ENCODE data around the gene CLEC17A.

Gene CLEC17A

DNA sequence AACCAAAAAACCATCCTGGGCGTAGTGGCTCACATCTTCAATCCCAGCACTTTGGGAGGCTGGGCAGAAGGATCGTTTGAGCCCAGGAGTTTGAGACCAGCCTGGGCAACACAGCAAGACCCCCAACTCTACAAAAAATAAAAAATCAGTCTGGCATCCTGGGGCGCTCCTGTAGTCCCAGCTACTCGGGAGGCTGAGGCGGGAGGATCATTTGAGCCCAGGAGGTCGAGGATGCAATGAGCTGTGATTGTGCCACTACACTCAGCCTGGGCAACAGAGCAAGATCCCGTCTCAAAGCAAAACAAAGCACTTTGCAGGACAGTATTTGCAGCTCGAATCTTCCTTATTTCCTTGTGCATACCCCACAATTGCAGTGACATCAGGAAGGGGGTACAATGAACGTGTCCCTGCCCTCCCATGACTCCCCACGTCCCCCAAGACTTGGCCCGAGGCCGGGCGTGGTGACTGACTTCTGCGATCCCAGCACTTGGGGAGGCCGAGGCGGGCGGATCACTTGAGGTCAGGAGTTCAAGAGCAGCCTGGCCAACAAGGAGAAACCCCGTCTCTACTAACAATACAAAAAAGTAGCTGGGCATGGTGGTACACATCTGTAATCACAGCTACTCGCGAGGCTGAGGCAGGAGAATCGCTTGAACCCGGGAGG, 11.9 kb upstream of the CLEC17A start:
- POLR2A ChIA-PET = interaction anchor here (0.7 kb wide), 1 partner anchor 372 kb away, joined by 3 read pairs; no protein-coding TSS in a partner anchor
- no peak for DNase-seq
- CTCF ChIA-PET = interaction anchor here (1.0 to 12.4 kb wide), 8 partner anchors 11 to 215 kb away, joined by 3 to 290 read pairs (median 6); partner anchors contain the start of gene ZNF333
- WGBS (ENCODE audit: insufficient coverage) = 57% methylated on average over 18 of the region's 22 CpGs
- Histone ChIP-seq H3K27me3 (replicated peaks in 2 of 5; ENCODE audit: control insufficient read depth in 4 of 5, insufficient read depth in 5 of 5, low read length in 4 of 5) (no peaks in the 10 kb centered on the region), H3K9me3 (ENCODE audit: control extremely low read depth in 1 of 5, control insufficient read depth in 4 of 5, insufficient read depth in 2 of 5, low read depth in 1 of 5, low read length in 4 of 5) (no peaks in the 10 kb centered on the region), H3K36me3 (ENCODE audit: control insufficient read depth in 4 of 4, insufficient read depth in 4 of 4, low read length in 3 of 4) (peaks cover 0 to 19% (median 11%) of the 10 kb centered on the region in 4 experiments), H3K4me1 (ENCODE audit: control extremely low read depth in 1 of 4, control insufficient read depth in 4 of 4, insufficient read depth in 4 of 4, low read length in 3 of 4) (peaks cover 2 to 27% (median 19%) of the 10 kb centered on the region in 4 experiments), H3K4me3 (ENCODE audit: control insufficient read depth in 1 of 7, extremely low read depth in 1 of 7, insufficient read depth in 4 of 7, low read depth in 2 of 7, low read length in 6 of 7) (peak overlapping the region; percentile 78 to 99 (median 95)), H3K27ac (ENCODE audit: insufficient read depth in 1 of 2, low read depth in 1 of 2, low read length in 2 of 2, poor library complexity in 1 of 2, severe bottlenecking in 2 of 2) (peak overlapping the region in 1 of 2 experiments; percentile 84)

DNA sequence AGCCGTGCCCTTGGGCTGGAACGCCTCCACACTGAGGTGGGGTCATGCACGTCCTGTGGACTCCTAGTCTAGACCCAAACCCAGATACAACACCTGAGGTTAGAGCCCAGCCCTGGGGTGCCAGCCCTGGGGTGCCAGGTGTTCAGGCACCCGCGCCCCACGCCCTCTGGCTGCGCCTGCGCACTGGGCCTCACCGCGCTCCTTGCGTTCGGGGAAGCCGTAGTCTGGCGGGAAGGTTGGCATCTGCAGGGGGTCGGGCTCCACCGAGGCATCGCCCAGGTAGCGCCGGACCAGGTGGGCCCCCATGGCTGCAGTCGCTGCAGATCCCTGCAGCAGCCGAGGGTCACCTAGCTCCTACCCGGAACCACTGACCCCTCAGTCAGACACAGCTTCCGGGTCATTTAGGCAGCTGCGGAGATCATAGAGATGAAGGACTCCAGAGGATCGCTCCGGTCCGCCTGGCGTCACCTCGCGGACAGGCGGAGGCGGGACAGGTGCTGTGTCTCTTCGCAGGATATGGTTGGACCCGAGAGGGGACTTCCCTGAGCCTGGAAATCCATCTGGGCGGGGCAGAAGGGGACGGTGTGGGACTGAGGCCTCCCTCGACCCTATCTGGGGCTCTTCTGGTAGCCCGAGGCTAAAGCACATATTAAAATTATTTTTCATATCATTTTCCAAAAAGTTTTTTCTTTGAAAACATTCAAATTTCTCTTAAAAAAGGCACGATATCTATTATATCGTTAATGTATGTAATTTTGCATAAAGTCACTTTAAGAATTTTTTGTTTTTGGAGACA, 11.0 kb upstream of the CLEC17A start, which contains the start of gene NDUFB7:
NDUFB7 (minus strand) TSS at position 372 of the 796 bp plus-strand sequence; CDS start at position 306, 66 bp downstream.
- Histone ChIP-seq H3K4me3 (ENCODE audit: control insufficient read depth in 1 of 7, extremely low read depth in 1 of 7, insufficient read depth in 4 of 7, low read depth in 2 of 7, low read length in 6 of 7) (peak within 1 kb of the TSS; percentile 78 to 99 (median 95)), H3K27ac (ENCODE audit: insufficient read depth in 1 of 2, low read depth in 1 of 2, low read length in 2 of 2, poor library complexity in 1 of 2, severe bottlenecking in 2 of 2) (peak within 1 kb of the TSS; percentile 62 to 84), H3K4me1 (ENCODE audit: control extremely low read depth in 1 of 4, control insufficient read depth in 4 of 4, insufficient read depth in 4 of 4, low read length in 3 of 4) (peaks cover 2 to 23% (median 18%) of the 10 kb centered on the region in 4 experiments), H3K27me3 (replicated peaks in 2 of 5; ENCODE audit: control insufficient read depth in 4 of 5, insufficient read depth in 5 of 5, low read length in 4 of 5) (no peaks in the 10 kb centered on the region), H3K36me3 (ENCODE audit: control insufficient read depth in 4 of 4, insufficient read depth in 4 of 4, low read length in 3 of 4) (peaks cover 0 to 14% (median 7%) of the 10 kb centered on the region in 4 experiments), H3K9me3 (ENCODE audit: control extremely low read depth in 1 of 5, control insufficient read depth in 4 of 5, insufficient read depth in 2 of 5, low read depth in 1 of 5, low read length in 4 of 5) (no peaks in the 10 kb centered on the region)
- under 1% methylated on average over 33 of the region's 40 CpGs for WGBS (ENCODE audit: insufficient coverage)
- POLR2A ChIA-PET = interaction anchor here (0.6 to 2.0 kb wide), 3 partner anchors 43 to 115 kb away, joined by 3 to 10 read pairs (median 4); no protein-coding TSS in a partner anchor
- CTCF ChIA-PET = interaction anchor here (1.0 to 12.4 kb wide), 10 partner anchors 10 to 214 kb away, joined by 3 to 290 read pairs (median 6); partner anchors contain the start of gene ZNF333
- peak; percentile 89 to 94 (median 89) for DNase-seq

DNA sequence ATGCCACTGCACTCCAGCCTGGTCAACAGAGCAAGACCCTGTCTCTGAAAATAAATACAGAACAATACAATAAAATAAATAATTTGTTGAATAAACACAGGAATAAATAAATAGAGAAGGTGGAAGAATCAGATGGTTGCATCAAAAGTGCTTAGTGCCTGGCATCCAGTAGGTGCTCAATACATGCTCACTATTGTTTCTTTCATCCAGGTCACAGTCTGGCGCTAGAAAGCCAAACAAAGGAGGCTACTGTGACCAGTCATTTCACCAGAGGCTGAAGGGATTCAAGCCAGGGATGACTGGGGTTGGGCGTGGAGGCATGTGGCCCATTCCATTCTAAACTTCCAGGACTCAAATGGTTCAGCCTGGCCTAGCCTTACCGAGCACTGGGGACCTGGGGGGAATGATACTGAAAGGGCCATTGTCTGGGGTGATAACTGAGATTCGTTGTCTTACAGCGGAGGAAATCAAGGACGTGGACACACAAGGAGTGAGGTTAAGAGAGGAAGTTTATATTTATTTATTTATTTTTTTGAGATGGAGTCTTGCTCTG, 7.4 kb upstream of the CLEC17A start:
- WGBS (ENCODE audit: insufficient coverage) = 97% methylated on average over 4 of the region's 6 CpGs
- H3K4me1 ChIP-seq (ENCODE audit: control extremely low read depth in 1 of 4, control insufficient read depth in 4 of 4, insufficient read depth in 4 of 4, low read length in 3 of 4) = peaks cover 2 to 24% (median 19%) of the 10 kb centered on the region in 4 experiments
- H3K9me3 ChIP-seq (ENCODE audit: control extremely low read depth in 1 of 5, control insufficient read depth in 4 of 5, insufficient read depth in 2 of 5, low read depth in 1 of 5, low read length in 4 of 5) = no peaks in the 10 kb centered on the region
- no peak for DNase-seq
- H3K27ac ChIP-seq (ENCODE audit: insufficient read depth in 1 of 2, low read depth in 1 of 2, low read length in 2 of 2, poor library complexity in 1 of 2, severe bottlenecking in 2 of 2) = no peak overlapping the region
- no peak overlapping the region for H3K4me3 ChIP-seq (ENCODE audit: control insufficient read depth in 1 of 7, extremely low read depth in 1 of 7, insufficient read depth in 4 of 7, low read depth in 2 of 7, low read length in 6 of 7)
- ChIA-PET POLR2A (no interaction called here), CTCF (interaction anchor here (1.2 to 12.4 kb wide), 3 partner anchors 42 to 111 kb away, joined by 4 to 290 read pairs (median 8); partner anchors contain the start of gene ZNF333)
- no peaks in the 10 kb centered on the region for H3K27me3 ChIP-seq (replicated peaks in 2 of 5; ENCODE audit: control insufficient read depth in 4 of 5, insufficient read depth in 5 of 5, low read length in 4 of 5)
- no peaks in the 10 kb centered on the region for H3K36me3 ChIP-seq (ENCODE audit: control insufficient read depth in 4 of 4, insufficient read depth in 4 of 4, low read length in 3 of 4)

DNA sequence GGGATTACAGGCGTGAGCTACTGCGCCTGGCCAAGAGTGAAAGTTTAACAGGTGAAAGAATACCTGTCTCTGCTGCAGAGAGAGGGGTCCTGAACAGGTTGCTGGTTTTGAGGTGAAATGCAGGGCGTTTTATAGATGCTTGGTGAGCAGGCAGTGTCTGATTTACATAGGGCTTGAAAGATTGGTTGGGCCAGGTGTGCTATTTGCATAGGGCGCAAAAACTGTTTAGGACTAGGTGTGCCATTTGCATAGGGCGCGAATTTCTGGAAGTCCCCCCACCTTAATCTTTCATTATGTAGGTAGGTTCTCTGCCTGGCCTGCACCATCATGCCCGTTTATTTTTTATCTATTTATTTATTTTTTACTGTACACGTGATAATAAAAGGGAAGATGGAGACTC, 6.5 kb upstream of the CLEC17A start:
- Histone ChIP-seq H3K27ac (ENCODE audit: insufficient read depth in 1 of 2, low read depth in 1 of 2, low read length in 2 of 2, poor library complexity in 1 of 2, severe bottlenecking in 2 of 2) (no peak overlapping the region), H3K4me1 (ENCODE audit: control extremely low read depth in 1 of 4, control insufficient read depth in 4 of 4, insufficient read depth in 4 of 4, low read length in 3 of 4) (peaks cover 0 to 15% (median 10%) of the 10 kb centered on the region in 4 experiments), H3K4me3 (ENCODE audit: control insufficient read depth in 1 of 7, extremely low read depth in 1 of 7, insufficient read depth in 4 of 7, low read depth in 2 of 7, low read length in 6 of 7) (no peak overlapping the region), H3K27me3 (replicated peaks in 2 of 5; ENCODE audit: control insufficient read depth in 4 of 5, insufficient read depth in 5 of 5, low read length in 4 of 5) (no peaks in the 10 kb centered on the region), H3K9me3 (ENCODE audit: control extremely low read depth in 1 of 5, control insufficient read depth in 4 of 5, insufficient read depth in 2 of 5, low read depth in 1 of 5, low read length in 4 of 5) (no peaks in the 10 kb centered on the region), H3K36me3 (ENCODE audit: control insufficient read depth in 4 of 4, insufficient read depth in 4 of 4, low read length in 3 of 4) (no peaks in the 10 kb centered on the region)
- no peak for DNase-seq
- WGBS (ENCODE audit: insufficient coverage) = 91% methylated on average over 5 of the region's 8 CpGs
- ChIA-PET POLR2A (interaction anchor here (0.7 kb wide), 1 partner anchor 845 kb away, joined by 4 read pairs; no protein-coding TSS in a partner anchor), CTCF (interaction anchor here (0.7 to 12.4 kb wide), 2 partner anchors 22 to 110 kb away, joined by 3 to 290 read pairs; partner anchors contain the start of gene ZNF333)

DNA sequence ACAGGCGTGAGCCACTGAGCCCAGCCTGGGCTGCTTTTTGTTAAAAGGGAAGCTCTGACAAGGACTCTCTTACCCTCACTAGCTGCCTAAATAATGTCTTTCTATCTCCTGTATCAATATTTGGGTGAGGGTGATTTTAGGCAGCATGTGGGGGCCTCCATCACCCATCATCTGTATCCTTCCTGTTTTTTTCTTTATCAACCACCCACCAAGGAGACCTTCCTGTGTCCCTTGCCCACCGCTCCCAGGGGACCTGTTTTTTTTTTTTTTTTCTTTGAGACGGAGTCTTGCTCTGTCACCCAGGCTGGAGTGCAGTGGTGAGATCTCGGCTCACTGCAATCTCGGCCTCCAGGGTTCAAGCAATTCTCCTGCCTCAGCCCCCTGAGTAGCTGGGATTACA, 5.6 kb upstream of the CLEC17A start:
- Histone ChIP-seq H3K36me3 (ENCODE audit: control insufficient read depth in 4 of 4, insufficient read depth in 4 of 4, low read length in 3 of 4) (no peaks in the 10 kb centered on the region), H3K9me3 (ENCODE audit: control extremely low read depth in 1 of 5, control insufficient read depth in 4 of 5, insufficient read depth in 2 of 5, low read depth in 1 of 5, low read length in 4 of 5) (no peaks in the 10 kb centered on the region), H3K4me3 (ENCODE audit: control insufficient read depth in 1 of 7, extremely low read depth in 1 of 7, insufficient read depth in 4 of 7, low read depth in 2 of 7, low read length in 6 of 7) (no peak overlapping the region), H3K27ac (ENCODE audit: insufficient read depth in 1 of 2, low read depth in 1 of 2, low read length in 2 of 2, poor library complexity in 1 of 2, severe bottlenecking in 2 of 2) (no peak overlapping the region), H3K27me3 (replicated peaks in 2 of 5; ENCODE audit: control insufficient read depth in 4 of 5, insufficient read depth in 5 of 5, low read length in 4 of 5) (no peaks in the 10 kb centered on the region), H3K4me1 (ENCODE audit: control extremely low read depth in 1 of 4, control insufficient read depth in 4 of 4, insufficient read depth in 4 of 4, low read length in 3 of 4) (peaks cover 0 to 9% (median 6%) of the 10 kb centered on the region in 4 experiments)
- POLR2A ChIA-PET = no interaction called here
- 61% methylated on average over 4 of the region's 5 CpGs for WGBS (ENCODE audit: insufficient coverage)
- DNase-seq = peak in 1 of 3 donors; percentile 31
- CTCF ChIA-PET = interaction anchor here (0.7 to 12.4 kb wide), 2 partner anchors 23 to 110 kb away, joined by 3 to 290 read pairs; partner anchors contain the start of gene ZNF333

DNA sequence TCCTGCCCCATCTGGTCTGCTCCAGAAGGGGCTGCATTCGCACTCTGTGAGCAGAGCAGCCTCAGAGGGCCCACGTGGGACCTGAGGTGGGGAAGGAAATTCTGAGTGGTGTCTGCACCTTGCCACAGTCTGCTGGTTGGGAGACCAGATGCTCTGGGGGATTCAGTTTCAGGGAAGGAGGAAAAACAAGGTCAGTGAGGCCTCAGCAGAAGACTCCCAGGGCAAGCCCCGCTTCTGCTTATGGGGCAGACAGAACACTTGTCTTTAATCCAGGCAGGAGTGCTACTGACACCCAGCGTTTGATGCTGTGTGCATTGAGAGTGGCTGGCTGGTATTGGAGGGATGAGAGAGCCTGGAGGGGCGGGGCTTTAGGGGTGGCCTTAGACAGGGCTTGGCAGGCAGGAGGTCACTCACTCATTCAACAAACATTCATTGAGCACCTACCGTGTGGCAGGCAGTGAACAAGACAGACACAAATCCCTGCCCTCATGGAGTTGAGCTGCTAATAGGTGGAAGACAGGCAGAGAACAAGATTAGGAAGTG, 4.9 kb upstream of the CLEC17A start:
- WGBS (ENCODE audit: insufficient coverage) = 86% methylated on average over 1 of the region's 6 CpGs

More for the DNA sequence above, 4.9 kb upstream of the CLEC17A start:
- peak in 1 of 3 donors; percentile 35 for DNase-seq
- Histone ChIP-seq H3K27me3 (replicated peaks in 2 of 5; ENCODE audit: control insufficient read depth in 4 of 5, insufficient read depth in 5 of 5, low read length in 4 of 5) (no peaks in the 10 kb centered on the region), H3K36me3 (ENCODE audit: control insufficient read depth in 4 of 4, insufficient read depth in 4 of 4, low read length in 3 of 4) (no peaks in the 10 kb centered on the region), H3K9me3 (ENCODE audit: control extremely low read depth in 1 of 5, control insufficient read depth in 4 of 5, insufficient read depth in 2 of 5, low read depth in 1 of 5, low read length in 4 of 5) (no peaks in the 10 kb centered on the region), H3K4me1 (ENCODE audit: control extremely low read depth in 1 of 4, control insufficient read depth in 4 of 4, insufficient read depth in 4 of 4, low read length in 3 of 4) (peaks cover 0 to 8% (median 6%) of the 10 kb centered on the region in 4 experiments), H3K27ac (ENCODE audit: insufficient read depth in 1 of 2, low read depth in 1 of 2, low read length in 2 of 2, poor library complexity in 1 of 2, severe bottlenecking in 2 of 2) (no peak overlapping the region), H3K4me3 (ENCODE audit: control insufficient read depth in 1 of 7, extremely low read depth in 1 of 7, insufficient read depth in 4 of 7, low read depth in 2 of 7, low read length in 6 of 7) (no peak overlapping the region)
- POLR2A ChIA-PET = no interaction called here
- CTCF ChIA-PET = interaction anchor here (12.4 kb wide), 1 partner anchor 109 kb away, joined by 290 read pairs; the partner anchor contains the start of gene ZNF333

Measured in common myeloid progenitor, CD34-positive (primary cell).